SK-N-SH treated with all-trans-retinoic acid at 6 μM for 48 hours (cell line): ENCODE measurements around the gene PDE6B.

Experiments
- ARNTL ChIP-seq: fragments of 450-650 bp; formaldehyde crosslinking; IDR thresholded peaks from 2 replicates; pipeline ENCODE4 v1.5.0; 2020; ENCODE audit warnings: low read depth, mild to moderate bottlenecking, moderate library complexity, borderline replicate concordance
- ISL1 ChIP-seq: fragments of 250-450 bp; sonication (Bioruptor Pico); IDR thresholded peaks from 2 replicates; pipeline ENCODE4 v2.1.2; 2022; ENCODE audit warnings: mild to moderate bottlenecking, moderate library complexity
- RARB ChIP-seq: fragments of 250-450 bp; sonication (Bioruptor Pico); IDR thresholded peaks from 2 replicates; pipeline ENCODE4 v1.8.0; 2021; ENCODE audit warnings: mild to moderate bottlenecking, moderate library complexity
- SNAI2 ChIP-seq: fragments of 250-450 bp; sonication (Bioruptor Pico); IDR thresholded peaks from 2 replicates; pipeline ENCODE4 v1.5.0; 2020; ENCODE audit warnings: mild to moderate bottlenecking, moderate library complexity
- TOX ChIP-seq: fragments of 250-450 bp; sonication (Bioruptor Pico); IDR thresholded peaks from 2 replicates; pipeline ENCODE4 v1.8.0; 2021; ENCODE audit warnings: mild to moderate bottlenecking, moderate library complexity, borderline replicate concordance
- ZC3H10 ChIP-seq: fragments of 250-450 bp; sonication (Bioruptor Pico); IDR thresholded peaks from 2 replicates; pipeline ENCODE4 v1.5.1; 2021; ENCODE audit warnings: mild to moderate bottlenecking, moderate library complexity
- ZFP30 ChIP-seq: fragments of 450-650 bp; formaldehyde crosslinking; IDR thresholded peaks from 2 replicates; pipeline ENCODE4 v1.5.0; 2022; ENCODE audit warnings: mild to moderate bottlenecking, moderate library complexity
- ZNF565 ChIP-seq: fragments of 450-650 bp; formaldehyde crosslinking; conservative IDR thresholded peaks from 2 replicates; pipeline ENCODE4 v1.5.0; 2020; ENCODE audit warnings: low read depth, mild to moderate bottlenecking, moderate library complexity
- TF ChIP-seq, protein P1 (sequence below): fragments of 250-450 bp; sonication (Bioruptor Pico); IDR thresholded peaks from 2 replicates; pipeline ENCODE4 v1.8.0; 2020; ENCODE audit warnings: mild to moderate bottlenecking, moderate library complexity, borderline replicate concordance
- TF ChIP-seq, protein P2 (sequence below): fragments of 250-450 bp; sonication (Bioruptor Pico); IDR thresholded peaks from 2 replicates; pipeline ENCODE4 v1.5.1; 2020; ENCODE audit warnings: low read depth, mild to moderate bottlenecking, moderate library complexity
- TF ChIP-seq, protein P3 (sequence below): fragments of 250-450 bp; sonication (Bioruptor Pico); IDR thresholded peaks from 2 replicates; pipeline ENCODE4 v1.8.0; 2021; ENCODE audit warnings: low read depth, mild to moderate bottlenecking, moderate library complexity, borderline replicate concordance

DNA sequence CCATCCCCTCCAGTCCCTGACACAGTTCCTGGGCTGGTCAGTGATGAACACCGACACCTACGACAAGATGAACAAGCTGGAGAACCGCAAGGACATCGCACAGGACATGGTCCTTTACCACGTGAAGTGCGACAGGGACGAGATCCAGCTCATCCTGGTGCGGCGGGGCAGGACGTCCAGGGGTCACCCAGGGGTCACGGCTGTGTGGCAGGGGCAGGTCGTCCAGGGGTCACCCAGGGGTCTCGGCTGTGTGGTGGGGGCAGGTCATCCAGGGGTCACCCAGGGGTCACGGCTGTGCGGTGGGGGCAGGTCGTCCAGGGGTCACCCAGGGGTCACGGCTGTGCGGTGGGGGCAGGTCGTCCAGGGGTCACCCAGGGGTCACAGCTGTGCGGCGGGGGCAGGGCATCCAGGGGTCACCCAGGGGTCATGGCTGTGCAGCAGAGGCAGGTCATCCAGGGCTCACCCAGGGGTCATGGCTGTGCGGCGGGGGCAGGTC lies 32.0 kb downstream of the PDE6B start:
- TF ChIP-seq RARB (CRISPR knock-in tag): no peak
- TF ChIP-seq ZC3H10 (CRISPR knock-in tag): no peak
- TF ChIP-seq, protein P1, sequence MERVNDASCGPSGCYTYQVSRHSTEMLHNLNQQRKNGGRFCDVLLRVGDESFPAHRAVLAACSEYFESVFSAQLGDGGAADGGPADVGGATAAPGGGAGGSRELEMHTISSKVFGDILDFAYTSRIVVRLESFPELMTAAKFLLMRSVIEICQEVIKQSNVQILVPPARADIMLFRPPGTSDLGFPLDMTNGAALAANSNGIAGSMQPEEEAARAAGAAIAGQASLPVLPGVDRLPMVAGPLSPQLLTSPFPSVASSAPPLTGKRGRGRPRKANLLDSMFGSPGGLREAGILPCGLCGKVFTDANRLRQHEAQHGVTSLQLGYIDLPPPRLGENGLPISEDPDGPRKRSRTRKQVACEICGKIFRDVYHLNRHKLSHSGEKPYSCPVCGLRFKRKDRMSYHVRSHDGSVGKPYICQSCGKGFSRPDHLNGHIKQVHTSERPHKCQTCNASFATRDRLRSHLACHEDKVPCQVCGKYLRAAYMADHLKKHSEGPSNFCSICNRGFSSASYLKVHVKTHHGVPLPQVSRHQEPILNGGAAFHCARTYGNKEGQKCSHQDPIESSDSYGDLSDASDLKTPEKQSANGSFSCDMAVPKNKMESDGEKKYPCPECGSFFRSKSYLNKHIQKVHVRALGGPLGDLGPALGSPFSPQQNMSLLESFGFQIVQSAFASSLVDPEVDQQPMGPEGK (CRISPR knock-in tag): no peak
- no peak for TF ChIP-seq ARNTL
- TF ChIP-seq ZNF565 (CRISPR knock-in tag): no peak
- TF ChIP-seq, protein P2, sequence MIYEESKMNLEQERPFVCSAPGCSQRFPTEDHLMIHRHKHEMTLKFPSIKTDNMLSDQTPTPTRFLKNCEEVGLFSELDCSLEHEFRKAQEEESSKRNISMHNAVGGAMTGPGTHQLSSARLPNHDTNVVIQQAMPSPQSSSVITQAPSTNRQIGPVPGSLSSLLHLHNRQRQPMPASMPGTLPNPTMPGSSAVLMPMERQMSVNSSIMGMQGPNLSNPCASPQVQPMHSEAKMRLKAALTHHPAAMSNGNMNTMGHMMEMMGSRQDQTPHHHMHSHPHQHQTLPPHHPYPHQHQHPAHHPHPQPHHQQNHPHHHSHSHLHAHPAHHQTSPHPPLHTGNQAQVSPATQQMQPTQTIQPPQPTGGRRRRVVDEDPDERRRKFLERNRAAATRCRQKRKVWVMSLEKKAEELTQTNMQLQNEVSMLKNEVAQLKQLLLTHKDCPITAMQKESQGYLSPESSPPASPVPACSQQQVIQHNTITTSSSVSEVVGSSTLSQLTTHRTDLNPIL (CRISPR knock-in tag): no peak
- TF ChIP-seq, protein P3, sequence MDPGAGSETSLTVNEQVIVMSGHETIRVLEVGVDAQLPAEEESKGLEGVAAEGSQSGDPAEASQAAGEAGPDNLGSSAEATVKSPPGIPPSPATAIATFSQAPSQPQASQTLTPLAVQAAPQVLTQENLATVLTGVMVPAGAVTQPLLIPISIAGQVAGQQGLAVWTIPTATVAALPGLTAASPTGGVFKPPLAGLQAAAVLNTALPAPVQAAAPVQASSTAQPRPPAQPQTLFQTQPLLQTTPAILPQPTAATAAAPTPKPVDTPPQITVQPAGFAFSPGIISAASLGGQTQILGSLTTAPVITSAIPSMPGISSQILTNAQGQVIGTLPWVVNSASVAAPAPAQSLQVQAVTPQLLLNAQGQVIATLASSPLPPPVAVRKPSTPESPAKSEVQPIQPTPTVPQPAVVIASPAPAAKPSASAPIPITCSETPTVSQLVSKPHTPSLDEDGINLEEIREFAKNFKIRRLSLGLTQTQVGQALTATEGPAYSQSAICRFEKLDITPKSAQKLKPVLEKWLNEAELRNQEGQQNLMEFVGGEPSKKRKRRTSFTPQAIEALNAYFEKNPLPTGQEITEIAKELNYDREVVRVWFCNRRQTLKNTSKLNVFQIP: no peak
- no peak for TF ChIP-seq ZFP30 (CRISPR knock-in tag)
- no peak for TF ChIP-seq TOX
- no peak for TF ChIP-seq ISL1 (CRISPR knock-in tag)
- no peak for TF ChIP-seq SNAI2 (CRISPR knock-in tag)
